Muscle layer of duodenum (tissue), 2 donors: Measurements from ENCODE around the gene TNFRSF21.

Source experiments
- H3K27ac ChIP-seq: one replicate; pipeline ENCODE4 v1.7.0; 2013; ENCODE audit warnings: mild to moderate bottlenecking, low read length
- H3K27me3 ChIP-seq: one replicate; pipeline ENCODE4 v1.7.0; 2013; ENCODE audit warnings: low read depth, mild to moderate bottlenecking, control low read depth, low read length
- H3K36me3 ChIP-seq, 2 donors: one replicate each; pipeline ENCODE4 v1.7.0; 2013; ENCODE audit warnings: low read length in 2 of 2, control low read depth in 1 of 2, mild to moderate bottlenecking in 1 of 2; ENCODE audit not compliant: insufficient read depth in 2 of 2, control insufficient read depth in 1 of 2
- H3K4me1 ChIP-seq, 2 donors: one replicate each; pipeline ENCODE4 v1.7.0; 2013; ENCODE audit warnings: low read length in 2 of 2, mild to moderate bottlenecking in 2 of 2, control low read depth in 1 of 2, moderate library complexity in 1 of 2; ENCODE audit not compliant: insufficient read depth in 2 of 2, control insufficient read depth in 1 of 2
- H3K4me3 ChIP-seq, 2 donors: one replicate each; pipeline ENCODE4 v1.7.0; 2013; ENCODE audit warnings: low read length in 2 of 2, low read depth in 1 of 2, mild to moderate bottlenecking in 1 of 2
- H3K9me3 ChIP-seq, 2 donors: one replicate each; pipeline ENCODE4 v1.7.0; 2013; ENCODE audit warnings: low read length in 2 of 2, control low read depth in 1 of 2, mild to moderate bottlenecking in 1 of 2; ENCODE audit not compliant: control insufficient read depth in 1 of 2
- donor health status: healthy.

The TNFRSF21 gene

GRCh38 chr6:47303342-47303741 lies 6.4 kb downstream of the TNFRSF21 start:
- Histone ChIP-seq H3K4me3 (no peak overlapping the region), H3K36me3 (no peaks in the 10 kb centered on the region), H3K9me3 (no peaks in the 10 kb centered on the region), H3K27me3 (no peaks in the 10 kb centered on the region), H3K4me1 (peaks cover 0 to 16% of the 10 kb centered on the region in 2 donors), H3K27ac (no peak overlapping the region)

GRCh38 chr6:47302043-47302442 lies 7.7 kb downstream of the TNFRSF21 start:
- Histone ChIP-seq H3K4me1 (peaks cover 0 to 11% of the 10 kb centered on the region in 2 donors), H3K27ac (no peak overlapping the region), H3K27me3 (no peaks in the 10 kb centered on the region), H3K36me3 (no peaks in the 10 kb centered on the region), H3K4me3 (no peak overlapping the region), H3K9me3 (no peaks in the 10 kb centered on the region)

GRCh38 chr6:47301441-47301840 lies 8.3 kb downstream of the TNFRSF21 start:
- H3K4me3 ChIP-seq: no peak overlapping the region

GRCh38 chr6:47300417-47300816 lies 9.3 kb downstream of the TNFRSF21 start:
- H3K9me3 ChIP-seq: no peaks in the 10 kb centered on the region
- H3K27ac ChIP-seq: no peak overlapping the region
- peaks cover 0 to 7% of the 10 kb centered on the region in 2 donors for H3K4me1 ChIP-seq
- no peak overlapping the region for H3K4me3 ChIP-seq
- H3K36me3 ChIP-seq: no peaks in the 10 kb centered on the region
- no peaks in the 10 kb centered on the region for H3K27me3 ChIP-seq

More at GRCh38 chr6:47301441-47301840, 8.3 kb downstream of the TNFRSF21 start:
- H3K9me3 ChIP-seq: no peaks in the 10 kb centered on the region
- H3K4me1 ChIP-seq: peaks cover 0 to 7% of the 10 kb centered on the region in 2 donors
- no peaks in the 10 kb centered on the region for H3K36me3 ChIP-seq
- no peak overlapping the region for H3K27ac ChIP-seq
- H3K27me3 ChIP-seq: no peaks in the 10 kb centered on the region

GRCh38 chr6:47299965-47300364 lies 9.7 kb downstream of the TNFRSF21 start:
- Histone ChIP-seq H3K36me3 (no peaks in the 10 kb centered on the region), H3K4me1 (peaks cover 0 to 7% of the 10 kb centered on the region in 2 donors), H3K27me3 (no peaks in the 10 kb centered on the region), H3K9me3 (no peaks in the 10 kb centered on the region), H3K4me3 (no peak overlapping the region), H3K27ac (no peak overlapping the region)

GRCh38 chr6:47298475-47298874 lies 11.2 kb downstream of the TNFRSF21 start:
- Histone ChIP-seq H3K36me3 (no peaks in the 10 kb centered on the region), H3K27ac (no peak overlapping the region), H3K9me3 (no peaks in the 10 kb centered on the region), H3K27me3 (no peaks in the 10 kb centered on the region), H3K4me3 (no peak overlapping the region), H3K4me1 (peaks cover 0 to 7% of the 10 kb centered on the region in 2 donors)

- H3K36me3 ChIP-seq: peaks cover 0 to 6% of the 10 kb centered on the region in 2 donors
- no peaks in the 10 kb centered on the region for H3K27me3 ChIP-seq
- no peak overlapping the region for H3K27ac ChIP-seq
- H3K9me3 ChIP-seq: peaks cover 5 to 13% of the 10 kb centered on the region in 2 donors
- no peak overlapping the region for H3K4me3 ChIP-seq
- peaks cover 0 to 3% of the 10 kb centered on the region in 2 donors for H3K4me1 ChIP-seq
Observed at GRCh38 chr6:47294990-47295389, 14.7 kb downstream of the TNFRSF21 start.

- no peaks in the 10 kb centered on the region for H3K27me3 ChIP-seq
- H3K9me3 ChIP-seq: peaks cover 5 to 13% of the 10 kb centered on the region in 2 donors
- H3K4me1 ChIP-seq: peaks cover 0 to 3% of the 10 kb centered on the region in 2 donors
- H3K27ac ChIP-seq: no peak overlapping the region
- peaks cover 0 to 6% of the 10 kb centered on the region in 2 donors for H3K36me3 ChIP-seq
- no peak overlapping the region for H3K4me3 ChIP-seq
Observed at GRCh38 chr6:47292944-47293343, 16.8 kb downstream of the TNFRSF21 start.

- Histone ChIP-seq H3K27me3 (no peaks in the 10 kb centered on the region), H3K9me3 (peaks cover 5 to 13% of the 10 kb centered on the region in 2 donors), H3K4me1 (no peaks in the 10 kb centered on the region), H3K27ac (no peak overlapping the region), H3K36me3 (peaks cover 0 to 6% of the 10 kb centered on the region in 2 donors), H3K4me3 (no peak overlapping the region)
Observed at GRCh38 chr6:47292027-47292426, 17.7 kb downstream of the TNFRSF21 start.

GRCh38 chr6:47290124-47290834 lies 19.4 kb downstream of the TNFRSF21 start:
- H3K9me3 ChIP-seq: peaks cover 5 to 13% of the 10 kb centered on the region in 2 donors
- peaks cover 9 to 18% of the 10 kb centered on the region in 2 donors for H3K36me3 ChIP-seq
- no peaks in the 10 kb centered on the region for H3K27me3 ChIP-seq
- no peak overlapping the region for H3K27ac ChIP-seq
- no peak overlapping the region for H3K4me3 ChIP-seq
- no peaks in the 10 kb centered on the region for H3K4me1 ChIP-seq

- Histone ChIP-seq H3K27me3 (no peaks in the 10 kb centered on the region), H3K36me3 (peaks cover 13 to 33% of the 10 kb centered on the region in 2 donors), H3K4me1 (no peaks in the 10 kb centered on the region), H3K9me3 (peaks cover 5 to 13% of the 10 kb centered on the region in 2 donors), H3K4me3 (no peak overlapping the region), H3K27ac (no peak overlapping the region)
Observed at GRCh38 chr6:47288267-47289090, 21.2 kb downstream of the TNFRSF21 start.
